Neural crest cell (in vitro differentiated cells): Measurements from ENCODE around the gene PHOSPHO2. TPM values are rescaled to one million over a fixed set of nuclear protein-coding genes. Genes with fewer than 3 reads are reported as not detected.

Experiments used
- DNase-seq: peaks from one replicate; pipeline ENCODE4 v3.0.0; 2021; ENCODE audit warnings: low read depth, mixed read lengths, low spot score
- H3K27ac Mint-ChIP-seq: one replicate; pipeline ENCODE4 v1.8.0; 2021; ENCODE audit warnings: mild to moderate bottlenecking, mixed read lengths; ENCODE audit not compliant: unreplicated experiment
- H3K27me3 Mint-ChIP-seq: 2 replicates; pipeline ENCODE4 v1.8.0; 2021; ENCODE audit warnings: low read depth, mild to moderate bottlenecking, mixed read lengths
- H3K36me3 Mint-ChIP-seq: 2 replicates; pipeline ENCODE4 v1.8.0; 2021; ENCODE audit warnings: low read depth, mild to moderate bottlenecking, mixed read lengths
- H3K4me1 Mint-ChIP-seq: 2 replicates; pipeline ENCODE4 v1.8.0; 2021; ENCODE audit warnings: mixed read lengths
- H3K4me3 Mint-ChIP-seq: one replicate; pipeline ENCODE4 v1.8.0; 2021; ENCODE audit warnings: mild to moderate bottlenecking, mixed read lengths
- H3K9me3 Mint-ChIP-seq: 2 replicates; pipeline ENCODE4 v1.8.0; 2021; ENCODE audit warnings: mixed read lengths
- total RNA-seq: library from RNA; stranded (reverse); gene quantifications from 2 replicates; pipeline ENCODE4 v1.2.1, GENCODE V29; 2021
- TF ChIP-seq, protein P1 (sequence below): fragments of 200-600 bp; sonication (generic); conservative IDR thresholded peaks from 2 replicates; pipeline ENCODE4 v1.5.0; 2021; ENCODE audit warnings: antibody characterized with exemption, mild to moderate bottlenecking

Gene PHOSPHO2
- total RNA-seq, 1 donor from 2014 or later, result 8.3 TPM

DNA sequence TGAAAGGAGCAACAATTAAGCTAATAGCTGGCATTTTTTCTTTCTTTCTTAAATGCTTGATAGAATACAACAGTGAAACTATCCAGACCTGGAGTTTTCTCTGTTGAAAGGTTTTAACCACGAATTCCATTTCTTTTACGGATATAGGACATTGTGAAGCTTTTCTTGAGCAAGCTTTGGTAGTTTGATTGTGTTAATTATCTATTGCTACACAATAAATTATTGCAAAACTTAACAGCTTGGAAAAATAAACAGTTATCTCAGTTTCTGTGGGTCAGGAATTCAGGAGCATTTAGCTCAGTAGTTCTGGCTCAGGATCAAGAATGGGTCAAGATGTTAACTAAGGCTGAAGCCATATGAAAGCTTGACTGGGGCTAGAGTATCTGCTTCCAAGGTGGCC lies 11.7 kb downstream of the PHOSPHO2 start:
- H3K27me3 Mint-ChIP-seq, result no peaks in the 10 kb centered on the region
- no peak for DNase-seq
- no peak overlapping the region for H3K4me3 Mint-ChIP-seq
- H3K4me1 Mint-ChIP-seq, result no peaks in the 10 kb centered on the region
- peaks cover 10% of the 10 kb centered on the region for H3K36me3 Mint-ChIP-seq
- H3K9me3 Mint-ChIP-seq, result no peaks in the 10 kb centered on the region
- H3K27ac Mint-ChIP-seq, result no peak overlapping the region
- TF ChIP-seq, protein P1, sequence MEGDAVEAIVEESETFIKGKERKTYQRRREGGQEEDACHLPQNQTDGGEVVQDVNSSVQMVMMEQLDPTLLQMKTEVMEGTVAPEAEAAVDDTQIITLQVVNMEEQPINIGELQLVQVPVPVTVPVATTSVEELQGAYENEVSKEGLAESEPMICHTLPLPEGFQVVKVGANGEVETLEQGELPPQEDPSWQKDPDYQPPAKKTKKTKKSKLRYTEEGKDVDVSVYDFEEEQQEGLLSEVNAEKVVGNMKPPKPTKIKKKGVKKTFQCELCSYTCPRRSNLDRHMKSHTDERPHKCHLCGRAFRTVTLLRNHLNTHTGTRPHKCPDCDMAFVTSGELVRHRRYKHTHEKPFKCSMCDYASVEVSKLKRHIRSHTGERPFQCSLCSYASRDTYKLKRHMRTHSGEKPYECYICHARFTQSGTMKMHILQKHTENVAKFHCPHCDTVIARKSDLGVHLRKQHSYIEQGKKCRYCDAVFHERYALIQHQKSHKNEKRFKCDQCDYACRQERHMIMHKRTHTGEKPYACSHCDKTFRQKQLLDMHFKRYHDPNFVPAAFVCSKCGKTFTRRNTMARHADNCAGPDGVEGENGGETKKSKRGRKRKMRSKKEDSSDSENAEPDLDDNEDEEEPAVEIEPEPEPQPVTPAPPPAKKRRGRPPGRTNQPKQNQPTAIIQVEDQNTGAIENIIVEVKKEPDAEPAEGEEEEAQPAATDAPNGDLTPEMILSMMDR, result no peak

DNA sequence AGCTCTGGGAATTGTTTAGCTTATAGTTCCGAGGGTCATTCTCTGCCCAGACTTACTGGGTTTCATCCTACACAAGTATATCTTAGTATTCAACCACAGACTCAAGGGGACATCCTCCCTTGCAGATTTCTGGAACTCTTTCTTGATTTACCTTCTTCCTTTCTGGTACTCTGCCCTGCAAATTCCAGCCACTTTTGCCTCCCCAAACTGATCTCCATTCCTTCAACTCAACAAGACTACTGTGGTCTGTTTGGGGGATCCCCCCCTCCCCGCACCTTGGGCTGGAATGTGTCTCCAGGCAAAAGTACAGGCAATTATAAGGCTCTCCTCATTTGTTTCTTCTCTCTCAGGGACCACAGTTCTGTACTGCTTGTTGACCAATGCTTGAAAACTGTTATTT lies 13.4 kb downstream of the PHOSPHO2 start:
- H3K36me3 Mint-ChIP-seq, result peaks cover 18% of the 10 kb centered on the region
- H3K9me3 Mint-ChIP-seq, result peaks cover 5% of the 10 kb centered on the region
- no peak overlapping the region for H3K4me3 Mint-ChIP-seq
- H3K4me1 Mint-ChIP-seq, result no peaks in the 10 kb centered on the region
- DNase-seq, result no peak
- TF ChIP-seq, protein P1, result no peak
- no peaks in the 10 kb centered on the region for H3K27me3 Mint-ChIP-seq
- H3K27ac Mint-ChIP-seq, result no peak overlapping the region

DNA sequence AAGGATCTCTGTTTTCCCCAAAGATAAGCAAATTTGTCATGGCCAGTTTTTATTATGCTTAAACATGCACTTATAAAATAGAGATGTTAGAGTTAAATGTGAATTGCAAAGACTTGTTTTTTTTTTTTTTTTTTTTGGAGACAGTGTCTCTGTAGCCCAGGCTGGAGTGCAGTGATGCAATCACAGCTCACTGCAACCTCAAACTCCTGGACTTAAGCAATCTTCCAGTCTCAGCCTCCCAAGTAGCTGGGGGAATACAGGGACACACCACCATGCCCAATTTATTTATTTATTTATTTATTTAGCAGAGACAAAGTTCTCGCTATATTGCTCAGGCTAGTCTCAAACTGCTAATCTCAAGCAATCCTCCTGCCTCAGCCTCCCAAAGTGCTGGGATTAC lies 15.1 kb downstream of the PHOSPHO2 start:
- no peaks in the 10 kb centered on the region for H3K27me3 Mint-ChIP-seq
- H3K36me3 Mint-ChIP-seq, result peaks cover 18% of the 10 kb centered on the region
- TF ChIP-seq, protein P1, result no peak
- H3K9me3 Mint-ChIP-seq, result peaks cover 5% of the 10 kb centered on the region
- no peak overlapping the region for H3K4me3 Mint-ChIP-seq
- H3K27ac Mint-ChIP-seq, result no peak overlapping the region
- H3K4me1 Mint-ChIP-seq, result no peaks in the 10 kb centered on the region
- DNase-seq, result no peak

DNA sequence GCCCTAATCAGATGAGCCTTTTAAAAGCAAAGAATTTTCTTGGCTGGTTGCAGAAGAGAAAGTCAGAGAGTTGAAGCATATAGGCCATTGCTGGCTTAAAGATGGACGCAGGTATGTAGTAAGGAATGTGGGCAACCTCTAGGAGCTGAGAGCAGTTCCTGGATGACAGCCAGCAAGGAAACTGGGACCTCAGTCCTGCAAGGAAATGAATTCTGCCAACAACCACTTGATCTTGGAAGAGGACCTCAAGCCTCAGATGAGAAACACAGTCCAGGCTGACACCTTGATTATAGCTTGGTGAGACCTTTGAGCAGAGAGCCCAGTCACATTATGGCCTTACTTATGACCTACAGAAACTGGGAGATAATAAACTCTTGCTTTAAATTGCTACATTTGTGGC lies 15.7 kb downstream of the PHOSPHO2 start:
- no peak for DNase-seq
- Mint-ChIP-seq H3K36me3 (peaks cover 17% of the 10 kb centered on the region), H3K4me3 (no peak overlapping the region), H3K27ac (no peak overlapping the region), H3K9me3 (peaks cover 5% of the 10 kb centered on the region), H3K4me1 (no peaks in the 10 kb centered on the region), H3K27me3 (no peaks in the 10 kb centered on the region)
- TF ChIP-seq, protein P1, result no peak

DNA sequence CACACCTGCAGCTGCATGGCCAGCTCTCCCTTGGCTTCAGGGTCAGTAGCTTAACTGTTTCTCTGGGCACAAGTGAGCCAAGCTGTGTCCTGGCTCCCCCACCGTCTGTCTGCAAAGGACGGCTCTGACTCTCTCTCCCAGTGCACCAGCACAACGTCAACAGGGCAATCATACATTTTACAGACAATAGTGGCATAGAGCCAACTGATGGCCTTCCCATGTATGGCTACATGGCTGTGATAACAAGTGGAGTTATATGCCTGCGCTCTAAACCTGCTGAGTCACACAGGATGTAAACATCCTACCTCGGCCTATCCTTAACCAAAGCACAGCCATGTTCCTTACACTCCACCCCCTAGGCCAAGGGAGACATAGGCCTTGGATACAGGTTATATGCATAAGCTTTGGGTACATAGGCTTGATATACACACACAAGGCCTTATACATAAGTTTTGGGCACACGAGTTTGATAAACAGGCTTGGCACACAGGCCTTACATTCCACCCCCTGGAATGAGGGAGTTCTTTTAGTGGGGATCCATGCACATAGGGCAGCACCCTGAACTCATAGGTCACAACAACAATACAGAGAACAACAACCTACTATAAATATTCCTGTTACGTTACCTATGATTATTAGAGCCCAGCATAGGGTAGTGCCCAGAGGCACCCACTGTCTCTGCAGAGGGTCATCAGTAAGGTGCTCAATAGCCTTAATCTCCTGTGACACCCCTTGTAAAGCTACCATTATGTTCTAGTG lies 17.7 kb downstream of the PHOSPHO2 start:
- Mint-ChIP-seq H3K36me3 (peaks cover 15% of the 10 kb centered on the region), H3K27me3 (no peaks in the 10 kb centered on the region), H3K9me3 (peaks cover 5% of the 10 kb centered on the region), H3K4me1 (no peaks in the 10 kb centered on the region), H3K4me3 (no peak overlapping the region), H3K27ac (peak overlapping the region; percentile 3)
- DNase-seq, result no peak
- TF ChIP-seq, protein P1, result no peak
